HG03066 (cell line): ENCODE results near the gene ZG16.
A peak's percentile ranks its signal among the peaks of the same experiment; 100 is the strongest.

ENCODE experiments used
- ATAC-seq: cut with Tn5 transposase; IDR thresholded peaks from one replicate; pipeline ENCODE4 v1.9.1; 2021; ENCODE audit warnings: low read depth; ENCODE audit not compliant: unreplicated experiment

ZG16 gene

GRCh38 chr16:29819506-29819905, 41.5 kb downstream of the ZG16 start:
- ATAC-seq = no peak

- ATAC-seq = no peak
Observed at GRCh38 chr16:29820271-29820701, 42.2 kb downstream of the ZG16 start, which contains the start of gene MVP. Gene MVP (plus strand): TSS chr16:29820462. CDS start chr16:29830550, 10,088 bp downstream.

DNA sequence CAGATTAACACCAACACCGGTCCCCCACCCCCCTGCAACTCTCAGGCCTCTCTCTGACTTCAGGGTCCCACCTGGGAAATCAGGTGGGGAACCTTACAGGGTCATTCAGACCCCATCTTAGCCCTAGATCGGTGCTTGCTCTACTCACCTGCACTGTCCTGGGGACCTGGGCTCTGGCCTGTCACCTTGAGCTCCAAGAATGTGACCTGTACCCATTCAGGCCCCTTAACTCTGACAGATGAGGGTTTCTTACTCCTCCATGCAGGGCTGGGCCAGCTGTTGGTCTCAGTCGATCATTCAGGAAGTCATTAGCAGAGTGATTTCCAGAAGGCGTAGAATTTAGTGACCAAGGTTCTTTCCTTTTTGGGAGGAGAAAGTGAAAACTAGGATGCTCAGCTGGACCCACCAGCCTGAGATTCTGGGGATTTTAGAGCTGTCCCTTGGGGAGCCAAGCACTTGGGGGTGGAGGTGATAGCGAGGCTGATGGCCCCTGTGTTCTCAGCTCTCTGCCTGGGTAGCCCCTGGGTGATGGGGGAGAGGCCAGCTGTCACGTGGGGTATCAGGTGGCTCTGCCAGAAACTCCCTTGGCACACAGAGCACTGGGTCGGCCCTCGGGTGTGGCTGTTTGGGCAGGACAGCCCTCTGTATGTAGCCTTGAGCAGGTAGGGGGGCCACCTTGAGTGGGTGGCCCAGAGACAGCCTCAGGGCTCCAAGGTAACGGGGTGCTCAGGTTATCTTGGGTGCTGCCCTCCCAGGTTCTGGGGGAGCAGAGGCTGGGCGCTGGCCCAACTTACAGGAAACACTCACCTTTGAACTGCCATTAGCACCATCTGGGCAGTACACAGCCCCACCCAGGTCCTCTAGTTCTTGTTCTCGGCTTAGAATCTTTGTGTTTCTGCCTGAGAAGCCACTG, 42.9 kb downstream of the ZG16 start:
- ATAC-seq = peak; percentile 36

DNA sequence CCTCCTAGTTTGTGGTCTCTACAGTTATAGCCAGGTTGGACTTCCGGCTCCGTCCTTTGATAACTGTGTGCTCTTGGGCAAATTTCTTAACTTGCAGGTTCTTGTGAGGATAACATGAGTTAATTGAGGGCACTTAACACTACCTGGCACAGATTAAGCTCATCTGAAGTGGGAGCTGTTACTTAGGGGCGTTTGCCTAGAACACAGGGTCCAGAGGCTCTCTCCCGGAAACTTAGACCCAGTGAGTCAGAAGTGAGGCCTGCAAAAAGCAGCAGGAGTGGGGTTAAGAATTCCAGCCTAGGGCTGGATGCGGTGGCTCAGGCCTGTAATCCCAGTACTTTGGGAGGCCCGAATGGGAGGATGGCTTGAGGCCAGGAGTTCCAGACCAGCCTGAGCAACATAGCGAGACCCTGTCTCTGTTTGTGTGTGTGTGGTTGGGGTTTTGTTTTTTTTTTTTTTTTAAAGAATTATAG, 43.6 kb downstream of the ZG16 start:
- no peak for ATAC-seq

DNA sequence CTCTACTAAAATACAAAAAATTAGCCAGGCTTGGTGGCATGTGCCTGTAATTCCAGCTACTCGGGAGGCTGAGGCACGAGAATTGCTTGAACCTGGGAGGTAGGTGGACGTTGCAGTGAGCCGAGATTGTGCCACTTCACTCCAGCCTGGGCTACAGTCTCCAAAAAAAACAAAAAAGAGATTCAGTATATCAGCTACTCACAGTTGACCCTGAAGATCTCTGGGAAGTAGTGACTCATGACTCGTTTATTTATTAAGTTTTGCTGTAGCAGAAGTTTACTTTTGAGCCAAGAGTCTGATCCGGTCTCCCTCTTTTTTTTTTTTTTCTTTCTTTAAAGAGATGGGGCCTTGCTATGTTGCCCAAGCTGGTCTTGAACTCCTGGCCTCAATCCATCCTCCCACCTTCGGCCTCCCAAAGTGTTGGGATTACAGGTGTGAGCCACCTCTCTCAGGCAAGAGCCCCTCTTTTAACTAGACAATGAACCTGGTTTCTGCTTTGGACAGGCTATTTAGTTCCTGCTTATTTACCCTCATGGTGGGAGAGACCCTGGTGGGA, 46.6 kb downstream of the ZG16 start:
- no peak for ATAC-seq

GRCh38 chr16:29825145-29826044, 47.3 kb downstream of the ZG16 start:
- ATAC-seq = no peak

GRCh38 chr16:29826342-29826695, 48.3 kb downstream of the ZG16 start:
- ATAC-seq = no peak

GRCh38 chr16:29830774-29831173, 52.7 kb downstream of the ZG16 start:
- ATAC-seq = no peak

GRCh38 chr16:29831490-29831889, 53.4 kb downstream of the ZG16 start:
- ATAC-seq = no peak
